GM10248 (cell line): Measurements from ENCODE around the gene SEM1.
"Not testable (repeated sequence)": the region's sequence is repeated elsewhere in the genome, so short reads cannot be mapped to it uniquely, and the experiment has no call there.

ENCODE experiments used
- CTCF ChIA-PET: fragments of 300-600 bp; sonication (Branson Sonifier 250); formaldehyde crosslinking; extraction: SDS; loops from one replicate; lab custom pipeline; 2021; ENCODE audit warnings: antibody characterized with exemption; lab: Yijun Ruan, JAX
- POLR2A ChIA-PET: fragments of 350-650 bp; sonication (Branson Sonifier 250); formaldehyde crosslinking; extraction: SDS; loops from one replicate; lab custom pipeline; 2020; ENCODE audit warnings: antibody characterized with exemption; lab: Yijun Ruan, JAX
- DNase-seq: peaks from one replicate; pipeline ENCODE4 v3.0.0; 2012; ENCODE audit errors: extremely low spot score
- CTCF ChIP-seq: IDR thresholded peaks from 2 replicates; pipeline ENCODE4 v1.5.1; 2012; ENCODE audit warnings: mild to moderate bottlenecking, low read depth; ENCODE audit errors: extremely low read depth, missing control alignments, control extremely low read depth

The SEM1 gene

DNA sequence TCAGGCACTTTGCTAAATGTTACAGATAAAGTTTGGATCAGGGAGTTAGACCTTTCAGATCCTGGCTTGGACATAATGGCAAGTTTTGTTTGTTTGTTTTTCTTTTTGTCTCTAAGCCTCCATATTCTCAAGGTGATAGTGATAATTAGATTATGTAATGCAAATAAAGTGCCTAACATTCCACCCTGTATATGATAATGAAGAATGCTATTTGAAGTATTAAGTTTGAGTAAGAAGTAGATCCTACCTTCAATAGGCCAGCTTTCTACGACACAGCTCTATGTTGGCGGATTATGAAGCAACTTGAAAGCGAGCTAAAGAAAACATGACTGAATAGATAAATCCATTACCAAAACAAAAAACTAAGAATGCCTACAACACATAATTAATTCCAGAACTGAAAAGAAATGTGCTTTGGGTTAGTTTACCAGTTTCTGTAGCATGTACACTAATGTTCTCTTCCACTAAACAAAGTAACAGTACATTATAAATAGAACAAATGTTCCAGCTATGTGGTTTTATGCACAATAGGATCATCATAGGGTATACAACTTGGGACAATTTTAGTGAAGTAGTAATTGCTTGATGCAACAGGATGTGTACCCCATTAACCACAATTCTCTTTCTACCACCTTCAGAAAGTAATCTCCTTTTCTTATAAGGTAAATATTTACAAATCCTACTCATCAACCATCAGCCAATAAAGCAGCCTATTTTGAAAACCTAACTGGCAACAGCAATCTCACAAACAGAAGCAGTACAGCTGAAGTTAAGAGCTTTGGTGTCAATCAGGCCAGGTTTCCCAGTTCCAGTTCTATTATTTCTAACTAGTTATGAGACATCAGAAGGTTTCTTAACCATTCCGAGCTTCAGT is 1.5 kb downstream of the SEM1 start:
- no peak for TF ChIP-seq CTCF
- DNase-seq, result no peak
- CTCF ChIA-PET, result interaction anchor here (1.1 kb wide), 1 partner anchor 28 kb away, joined by 3 read pairs; no protein-coding TSS in a partner anchor
- POLR2A ChIA-PET, result interaction anchor here (0.6 kb wide), 1 partner anchor 1164 kb away, joined by 3 read pairs; the partner anchor contains the start of gene ASNS

- TF ChIP-seq CTCF, result no peak
- ChIA-PET CTCF (no interaction called here), POLR2A (no interaction called here)
- DNase-seq, result no peak
These were observed 8.4 kb downstream of the SEM1 start for GRCh38 chr7:96701258-96701657.

GRCh38 chr7:96700516-96700915 is 9.1 kb downstream of the SEM1 start:
- no peak for TF ChIP-seq CTCF
- POLR2A ChIA-PET, result no interaction called here
- DNase-seq, result no peak
- CTCF ChIA-PET, result no interaction called here

DNA sequence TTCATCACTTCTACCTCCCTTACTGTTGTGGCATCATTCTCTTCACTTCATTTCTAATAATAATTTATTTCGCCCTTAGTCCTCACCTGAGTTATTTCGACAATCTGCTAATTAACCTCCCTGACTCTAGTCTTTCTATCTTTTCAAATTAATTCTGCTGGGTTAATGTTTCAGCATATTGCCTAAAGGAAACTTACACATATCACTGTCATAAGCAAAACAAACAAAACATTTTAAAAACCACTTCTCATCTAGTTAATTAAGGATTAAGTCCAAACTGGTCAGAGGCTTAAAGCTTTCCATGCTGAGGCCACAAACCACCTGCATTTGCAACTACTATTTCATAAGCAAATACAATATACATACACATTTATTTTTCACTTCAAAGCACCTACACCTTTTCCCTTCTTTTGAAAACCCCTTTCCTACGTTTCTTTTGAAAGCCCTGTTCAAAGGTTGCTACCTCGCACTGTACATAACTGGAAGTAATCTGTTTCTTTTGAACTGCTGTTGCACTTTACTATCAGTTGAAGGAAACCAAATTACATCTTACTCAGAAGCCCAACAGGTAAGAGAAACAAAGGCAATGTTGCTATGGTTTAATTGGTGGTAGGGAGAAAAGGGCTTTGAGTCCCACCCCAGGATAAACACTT is 10.3 kb downstream of the SEM1 start:
- ChIA-PET CTCF (no interaction called here), POLR2A (no interaction called here)
- no peak for DNase-seq
- no peak for TF ChIP-seq CTCF

- POLR2A ChIA-PET, CTCF ChIA-PET, DNase-seq: not testable (repeated sequence)
These were observed 11.2 kb downstream of the SEM1 start for GRCh38 chr7:96698449-96698848.

- CTCF ChIA-PET, result no interaction called here
- DNase-seq, result no peak
- POLR2A ChIA-PET, result no interaction called here
- no peak for TF ChIP-seq CTCF
These were observed 11.8 kb downstream of the SEM1 start for GRCh38 chr7:96697822-96698221.

- TF ChIP-seq CTCF, result no peak
- POLR2A ChIA-PET, result no interaction called here
- no peak for DNase-seq
- CTCF ChIA-PET, result no interaction called here
These were observed 14.1 kb downstream of the SEM1 start for GRCh38 chr7:96695581-96695980.
